MCF 10A (cell line): ENCODE results near the gene DPP6. TPM values are rescaled to one million over a fixed set of nuclear protein-coding genes. Genes with fewer than 3 reads are reported as not detected.

ENCODE experiments used
- BruUV-seq: library from RNA; stranded (reverse); fragments of 400-500 nt; replicated peaks from 2 replicates; lab custom pipeline; 2021; lab: Mats Ljungman, UMichigan
- CTCF ChIA-PET: fragments of 300-600 bp; sonication (Branson Sonifier 250); formaldehyde crosslinking; extraction: SDS; loops from one replicate; lab custom pipeline; 2021; ENCODE audit warnings: antibody characterized with exemption, inconsistent platforms; lab: Yijun Ruan, JAX
- POLR2A ChIA-PET: fragments of 300-600, 350-650 bp; sonication (Branson Sonifier 250); formaldehyde crosslinking; extraction: SDS; loops from one replicate; lab custom pipeline; 2020; ENCODE audit warnings: antibody characterized with exemption, inconsistent platforms; lab: Yijun Ruan, JAX
- DNase-seq: peaks from one replicate; pipeline ENCODE4 v3.0.0-alpha.2; 2018; ENCODE audit not compliant: unreplicated experiment
- H3K27ac Mint-ChIP-seq: one replicate; pipeline ENCODE4 v1.8.0; 2022; ENCODE audit warnings: mild to moderate bottlenecking, low read depth, mixed read lengths; ENCODE audit not compliant: unreplicated experiment
- H3K27me3 Mint-ChIP-seq: one replicate; pipeline ENCODE4 v1.8.0; 2022; ENCODE audit warnings: mixed read lengths; ENCODE audit not compliant: insufficient read depth, unreplicated experiment
- H3K36me3 Mint-ChIP-seq: one replicate; pipeline ENCODE4 v1.8.0; 2022; ENCODE audit warnings: mild to moderate bottlenecking, moderate library complexity, mixed read lengths; ENCODE audit not compliant: insufficient read depth, unreplicated experiment
- H3K4me1 Mint-ChIP-seq: one replicate; pipeline ENCODE4 v1.8.0; 2022; ENCODE audit warnings: mixed read lengths; ENCODE audit not compliant: insufficient read depth, unreplicated experiment
- H3K4me3 Mint-ChIP-seq: one replicate; pipeline ENCODE4 v1.8.0; 2022; ENCODE audit warnings: mild to moderate bottlenecking, moderate library complexity, mixed read lengths; ENCODE audit not compliant: unreplicated experiment
- H3K9me3 Mint-ChIP-seq: one replicate; pipeline ENCODE4 v1.8.0; 2022; ENCODE audit warnings: mixed read lengths; ENCODE audit not compliant: unreplicated experiment
- CTCF ChIP-seq: fragments of 200-600 bp; IDR thresholded peaks from one replicate; pipeline ENCODE4 v1.8.0; 2022; ENCODE audit warnings: antibody characterized with exemption, mild to moderate bottlenecking; ENCODE audit not compliant: unreplicated experiment
- intact Hi-C: fragments of 100-400 bp; cut with micrococcal nuclease; formaldehyde crosslinking; loops from 2 replicates; pipeline ENCODE4 v1.14.1; 2022
- total RNA-seq: library from RNA; stranded (reverse); gene quantifications from 2 replicates; pipeline ENCODE4 v1.2.3, GENCODE V29; 2022

DPP6 gene
- total RNA-seq, 1 experiment from 2014 or later = not detected

GRCh38 chr7:154289119-154289518 is 236.9 kb downstream of the DPP6 start:
- no peak for TF ChIP-seq CTCF
- H3K36me3 Mint-ChIP-seq = no peaks in the 10 kb centered on the region
- POLR2A ChIA-PET = no interaction called here
- H3K27me3 Mint-ChIP-seq = no peaks in the 10 kb centered on the region
- no peak for DNase-seq
- H3K4me1 Mint-ChIP-seq = no peaks in the 10 kb centered on the region
- CTCF ChIA-PET = interaction anchor here (1.0 kb wide), 1 partner anchor 214 kb away, joined by 3 read pairs; no protein-coding TSS in a partner anchor
- no peak overlapping the region for H3K27ac Mint-ChIP-seq
- no TSS peak for BruUV-seq
- peaks cover 27% of the 10 kb centered on the region for H3K9me3 Mint-ChIP-seq
- intact Hi-C loops = no loop called here
- no peak overlapping the region for H3K4me3 Mint-ChIP-seq

- H3K4me3 Mint-ChIP-seq = no peak overlapping the region
- POLR2A ChIA-PET = no interaction called here
- BruUV-seq = no TSS peak
- no peaks in the 10 kb centered on the region for H3K27me3 Mint-ChIP-seq
- H3K27ac Mint-ChIP-seq = no peak overlapping the region
- CTCF ChIA-PET = no interaction called here
- no peaks in the 10 kb centered on the region for H3K4me1 Mint-ChIP-seq
- no peak for DNase-seq
- TF ChIP-seq CTCF = no peak
- no peaks in the 10 kb centered on the region for H3K36me3 Mint-ChIP-seq
- intact Hi-C loops = no loop called here
- H3K9me3 Mint-ChIP-seq = peaks cover 15% of the 10 kb centered on the region
Observed at GRCh38 chr7:154296443-154296842, 244.2 kb downstream of the DPP6 start.

- peaks cover 15% of the 10 kb centered on the region for H3K9me3 Mint-ChIP-seq
- no peak overlapping the region for H3K4me3 Mint-ChIP-seq
- no peak overlapping the region for H3K27ac Mint-ChIP-seq
- H3K27me3 Mint-ChIP-seq = no peaks in the 10 kb centered on the region
- intact Hi-C loops = no loop called here
- ChIA-PET CTCF (interaction anchor here (0.6 kb wide), 1 partner anchor 314 kb away, joined by 3 read pairs; no protein-coding TSS in a partner anchor), POLR2A (no interaction called here)
- no peaks in the 10 kb centered on the region for H3K36me3 Mint-ChIP-seq
- no peak for TF ChIP-seq CTCF
- H3K4me1 Mint-ChIP-seq = no peaks in the 10 kb centered on the region
- BruUV-seq = no TSS peak
- DNase-seq = no peak
Observed at GRCh38 chr7:154299736-154300135, 247.5 kb downstream of the DPP6 start.

GRCh38 chr7:154302380-154302779 is 250.2 kb downstream of the DPP6 start:
- POLR2A ChIA-PET = no interaction called here
- Mint-ChIP-seq H3K9me3 (peaks cover 14% of the 10 kb centered on the region), H3K4me1 (no peaks in the 10 kb centered on the region), H3K27ac (no peak overlapping the region), H3K36me3 (no peaks in the 10 kb centered on the region), H3K27me3 (no peaks in the 10 kb centered on the region), H3K4me3 (no peak overlapping the region)
- CTCF ChIA-PET = interaction anchor here (0.6 to 1.0 kb wide), 2 partner anchors 267 to 612 kb away, joined by 3 read pairs; no protein-coding TSS in a partner anchor
- intact Hi-C loops = no loop called here
- no peak for TF ChIP-seq CTCF
- DNase-seq = no peak
- no TSS peak for BruUV-seq
